GM20431 (cell line): ENCODE results near the gene MTMR3.

Experiments
- in situ Hi-C: fragments of 300-500 bp; cut with MseI, MboI; formaldehyde crosslinking; loops from one replicate; pipeline ENCODE4 v1.15.0; 2020; ENCODE audit warnings: low sequenced_read_pairs; ENCODE audit not compliant: unreplicated experiment

Gene MTMR3

GRCh38 chr22:29994943-29995342 is 112.0 kb downstream of the MTMR3 start:
- in situ Hi-C loops: no loop called here

- in situ Hi-C loops: no loop called here
These were observed 114.1 kb downstream of the MTMR3 start for GRCh38 chr22:29997107-29997506.

DNA sequence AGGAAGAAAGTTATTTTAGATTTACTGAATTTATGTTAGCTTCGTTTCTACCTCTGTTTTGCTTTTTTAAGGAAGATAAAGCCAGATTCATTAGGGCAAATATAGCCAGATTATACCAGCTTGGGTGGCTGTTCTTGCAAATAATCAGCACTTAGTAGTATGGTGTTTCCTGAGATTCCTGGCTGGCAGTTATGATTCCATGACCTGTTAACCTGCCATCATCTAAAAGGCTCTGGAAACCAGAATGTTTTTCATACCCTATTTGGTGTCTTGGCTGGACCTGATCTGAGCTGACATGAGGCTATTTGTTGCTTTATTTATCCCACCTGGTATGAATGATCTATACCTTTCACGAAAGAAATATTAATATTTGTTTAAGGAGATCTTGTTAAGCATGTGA is 114.5 kb downstream of the MTMR3 start:
- in situ Hi-C loops: no loop called here

- in situ Hi-C loops: no loop called here
These were observed 115.8 kb downstream of the MTMR3 start for GRCh38 chr22:29998627-29999384.

DNA sequence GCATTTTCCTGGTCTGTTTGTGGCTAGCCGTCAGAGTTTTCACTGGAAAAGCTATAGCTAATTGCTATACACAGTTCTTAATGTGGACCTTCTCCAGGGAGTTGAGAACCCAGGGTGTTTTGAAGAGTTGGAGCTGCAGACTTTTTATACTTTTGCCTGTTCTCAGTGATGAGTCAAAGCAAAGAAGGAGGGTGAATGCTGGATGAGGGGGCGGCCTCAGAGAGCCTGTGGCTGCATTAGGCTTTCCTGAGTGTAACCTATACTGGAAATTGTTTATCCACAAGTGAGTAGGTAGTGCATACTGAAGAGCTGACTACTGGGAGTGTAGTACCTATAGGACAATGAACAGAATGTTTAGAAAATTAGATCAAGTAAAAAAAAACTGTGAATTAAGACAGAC is 117.6 kb downstream of the MTMR3 start:
- in situ Hi-C loops: no loop called here

DNA sequence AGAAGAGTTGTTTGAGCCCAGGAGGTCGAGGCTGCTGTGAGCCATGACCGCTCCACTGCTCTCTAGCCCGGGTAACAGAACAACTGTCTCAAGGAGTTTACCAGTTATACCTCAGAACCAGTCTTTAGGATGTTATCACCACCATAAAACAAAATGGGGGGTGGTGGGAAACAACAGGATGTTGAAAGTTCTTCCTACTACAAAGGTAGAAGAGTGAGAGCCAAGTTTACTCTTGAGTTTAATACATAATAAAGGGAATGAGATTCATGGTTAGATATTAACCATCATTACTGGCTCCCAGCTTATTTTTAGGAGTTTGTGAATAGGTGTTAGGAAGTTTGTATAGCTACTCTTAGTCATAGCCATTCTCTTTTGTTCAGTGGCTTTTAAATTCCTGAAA is 118.5 kb downstream of the MTMR3 start:
- in situ Hi-C loops: no loop called here

GRCh38 chr22:30002861-30003486 is 120.0 kb downstream of the MTMR3 start:
- in situ Hi-C loops: no loop called here

- in situ Hi-C loops: no loop called here
These were observed 121.1 kb downstream of the MTMR3 start for GRCh38 chr22:30004101-30004500.

GRCh38 chr22:30004694-30005093 is 121.7 kb downstream of the MTMR3 start:
- in situ Hi-C loops: no loop called here

DNA sequence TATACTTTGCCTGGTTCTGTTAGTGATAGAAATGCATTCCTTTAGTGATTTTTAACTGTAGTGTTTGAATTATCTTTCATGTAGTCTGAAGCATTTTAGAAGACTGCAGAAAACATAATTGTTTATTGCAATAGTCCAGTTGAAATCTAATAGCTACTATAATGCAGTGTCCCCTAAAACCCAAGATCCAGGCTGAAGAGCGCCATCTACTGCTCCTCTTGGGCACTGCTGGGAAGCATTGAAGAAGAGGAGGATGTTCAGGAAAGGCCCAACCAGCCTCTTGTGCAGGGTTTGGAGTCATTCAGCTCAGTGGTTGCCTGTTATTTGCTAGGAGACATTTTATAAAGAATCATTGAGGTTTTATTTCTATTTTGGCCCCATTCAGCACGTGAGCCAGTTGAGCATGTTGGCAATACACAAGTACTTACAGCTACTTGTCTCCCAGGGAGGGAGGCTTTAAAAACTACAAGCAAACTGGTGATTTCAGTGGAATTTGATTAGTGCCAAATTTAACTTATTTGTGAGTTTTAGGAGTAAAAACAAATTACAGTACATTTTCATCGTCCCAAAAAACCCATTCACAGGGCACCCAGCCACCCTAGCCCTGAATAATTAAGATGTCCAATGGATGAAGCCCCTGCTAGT is 122.4 kb downstream of the MTMR3 start:
- in situ Hi-C loops: no loop called here

DNA sequence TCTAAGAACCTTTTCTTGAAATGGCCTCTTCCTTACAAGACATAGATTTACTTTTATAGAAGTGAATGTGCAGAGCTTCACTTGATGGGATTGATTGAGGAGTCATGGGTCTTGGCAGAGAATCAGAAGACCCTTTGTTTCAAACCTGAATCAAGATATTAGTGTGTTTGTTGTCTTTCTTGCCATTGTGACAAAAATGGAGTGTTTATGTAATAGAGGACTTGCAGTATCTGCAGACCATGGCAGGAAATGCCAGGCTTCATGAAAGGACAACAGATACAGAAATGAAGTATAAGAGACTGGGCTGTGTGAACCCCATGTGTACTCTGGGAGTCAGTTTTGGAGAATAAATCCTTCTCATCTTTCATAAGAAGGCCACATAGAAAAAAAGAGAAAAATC is 124.4 kb downstream of the MTMR3 start:
- in situ Hi-C loops: no loop called here

- in situ Hi-C loops: no loop called here
These were observed 125.4 kb downstream of the MTMR3 start for GRCh38 chr22:30008401-30008800.

GRCh38 chr22:30009478-30009877 is 126.5 kb downstream of the MTMR3 start:
- in situ Hi-C loops: no loop called here

GRCh38 chr22:30010789-30011405 is 127.9 kb downstream of the MTMR3 start:
- in situ Hi-C loops: no loop called here

GRCh38 chr22:30013201-30013600 is 130.2 kb downstream of the MTMR3 start:
- in situ Hi-C loops: no loop called here

- in situ Hi-C loops: no loop called here
These were observed 131.3 kb downstream of the MTMR3 start for GRCh38 chr22:30014244-30014643.

GRCh38 chr22:30015229-30015797 is 132.3 kb downstream of the MTMR3 start:
- in situ Hi-C loops: no loop called here

- in situ Hi-C loops: no loop called here
These were observed 132.9 kb downstream of the MTMR3 start for GRCh38 chr22:30015846-30016245.

GRCh38 chr22:30016596-30016995 is 133.6 kb downstream of the MTMR3 start:
- in situ Hi-C loops: no loop called here

DNA sequence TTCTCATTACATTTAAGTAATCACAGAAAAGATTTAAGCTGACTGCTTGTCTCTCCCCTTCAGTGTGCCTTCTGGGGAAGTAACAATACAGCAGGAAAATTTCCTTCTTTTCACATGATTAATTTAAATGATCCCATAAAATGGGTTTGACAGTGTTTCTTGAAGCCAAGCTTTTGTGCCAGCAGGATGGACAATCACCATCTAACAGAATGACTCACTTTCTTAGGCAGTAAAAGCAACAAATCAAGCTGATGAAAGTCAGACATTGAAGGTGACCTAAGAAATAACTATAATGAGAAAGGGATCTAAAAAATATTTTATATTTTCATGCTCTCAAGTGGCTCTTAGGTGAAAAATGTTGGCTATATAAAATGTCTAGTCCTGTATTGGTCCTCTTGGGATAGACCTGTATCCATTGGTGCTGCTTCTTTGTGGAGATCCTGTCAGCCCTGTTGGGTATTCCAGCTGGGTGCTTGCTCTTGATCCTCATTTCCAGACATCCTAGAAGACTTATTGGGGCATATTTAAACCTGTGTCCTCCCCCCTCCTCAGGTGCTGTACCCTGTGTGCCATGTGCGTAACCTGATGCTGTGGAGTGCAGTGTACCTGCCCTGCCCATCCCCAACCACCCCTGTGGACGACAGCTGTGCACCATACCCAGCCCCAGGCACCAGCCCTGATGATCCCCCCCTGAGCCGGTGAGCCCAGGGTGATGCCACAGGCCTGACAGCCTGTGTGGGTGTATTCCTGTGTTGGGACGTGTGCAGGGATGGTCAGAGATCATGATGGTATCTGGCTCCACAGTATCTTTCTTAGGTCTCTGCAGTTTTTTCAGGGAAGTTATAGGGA is 134.6 kb downstream of the MTMR3 start:
- in situ Hi-C loops: no loop called here
